Measurements from ENCODE around the gene ZNF831. TPM values are rescaled to one million over a fixed set of nuclear protein-coding genes. Genes with fewer than 3 reads are reported as not detected.

ZNF831 gene
- total RNA-seq, 2 experiments from 2014 or later: 10.9 to 11.9 TPM

- Mint-ChIP-seq H3K36me3 (ENCODE audit: low read depth) (peaks cover 54% of the 10 kb centered on the region), H3K27ac (peak overlapping the region; percentile 91), H3K4me3 (peak overlapping the region; percentile 24), H3K4me1 (ENCODE audit: low read depth) (peaks cover 64% of the 10 kb centered on the region), H3K27me3 (no peaks in the 10 kb centered on the region), H3K9me3 (peaks cover 7% of the 10 kb centered on the region)
- intact Hi-C loops (cut with micrococcal nuclease): no loop called here
- TF ChIP-seq CTCF (IDR thresholded peaks at IDR 0.05): no peak
- ChIA-PET CTCF (interaction anchor here (0.9 to 2.8 kb wide), 12 partner anchors 9 to 242 kb away, joined by 3 to 12 read pairs (median 3); no protein-coding TSS in a partner anchor), POLR2A (interaction anchor here (0.9 to 1.7 kb wide), 8 partner anchors 8 to 43 kb away, joined by 3 to 6 read pairs (median 4); no protein-coding TSS in a partner anchor)
- DNase-seq (peak; percentile 49), ATAC-seq (peak; percentile 65)
Observed at GRCh38 chr20:59253325-59253724, 89.7 kb downstream of the ZNF831 start.

- peaks cover 64% of the 10 kb centered on the region for H3K4me1 Mint-ChIP-seq (ENCODE audit: low read depth)
- DNase-seq: peak; percentile 75
- TF ChIP-seq CTCF (IDR thresholded peaks at IDR 0.05): no peak
- peaks cover 7% of the 10 kb centered on the region for H3K9me3 Mint-ChIP-seq
- ChIA-PET CTCF (interaction anchor here (0.9 to 2.8 kb wide), 12 partner anchors 8 to 241 kb away, joined by 3 to 12 read pairs (median 3); no protein-coding TSS in a partner anchor), POLR2A (interaction anchor here (0.9 to 1.7 kb wide), 9 partner anchors 9 to 131 kb away, joined by 3 to 6 read pairs (median 4); no protein-coding TSS in a partner anchor)
- no peaks in the 10 kb centered on the region for H3K27me3 Mint-ChIP-seq
- H3K27ac Mint-ChIP-seq: peak overlapping the region; percentile 91
- intact Hi-C loops (cut with micrococcal nuclease): no loop called here
- peak overlapping the region; percentile 24 for H3K4me3 Mint-ChIP-seq
- ATAC-seq: peak; percentile 72
- peaks cover 52% of the 10 kb centered on the region for H3K36me3 Mint-ChIP-seq (ENCODE audit: low read depth)
Observed at GRCh38 chr20:59253779-59254319, 90.2 kb downstream of the ZNF831 start.

DNA sequence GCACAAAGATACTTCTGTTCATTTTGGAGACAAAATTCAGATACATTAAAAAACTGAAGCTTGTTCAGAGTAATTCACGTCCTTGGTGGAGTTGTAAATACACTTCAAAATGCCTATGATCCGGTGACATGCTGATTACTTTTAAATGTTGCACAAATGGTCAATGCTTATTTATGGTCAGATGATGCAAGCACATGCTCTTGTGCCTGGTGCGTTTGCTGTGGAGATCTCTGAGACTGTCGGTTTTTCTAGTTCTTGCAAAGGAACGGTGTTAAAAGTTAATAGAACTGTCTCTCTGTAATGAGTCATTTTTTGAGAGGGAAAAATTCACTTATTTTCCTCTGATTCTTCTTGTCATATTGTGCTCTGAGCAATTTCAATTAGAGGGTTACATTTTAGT, 91.6 kb downstream of the ZNF831 start:
- H3K4me1 Mint-ChIP-seq (ENCODE audit: low read depth): peaks cover 66% of the 10 kb centered on the region
- H3K27ac Mint-ChIP-seq: no peak overlapping the region
- POLR2A ChIA-PET: no interaction called here
- no peaks in the 10 kb centered on the region for H3K27me3 Mint-ChIP-seq
- intact Hi-C loops (cut with micrococcal nuclease): no loop called here
- no peak for ATAC-seq
- H3K36me3 Mint-ChIP-seq (ENCODE audit: low read depth): peaks cover 41% of the 10 kb centered on the region
- H3K9me3 Mint-ChIP-seq: peaks cover 7% of the 10 kb centered on the region
- CTCF ChIA-PET: interaction anchor here (0.7 to 1.9 kb wide), 3 partner anchors 10 to 31 kb away, joined by 3 to 5 read pairs (median 4); no protein-coding TSS in a partner anchor
- H3K4me3 Mint-ChIP-seq: no peak overlapping the region
- TF ChIP-seq CTCF (IDR thresholded peaks at IDR 0.05): no peak
- DNase-seq: no peak

- peak; percentile 56 for ATAC-seq
- H3K27ac Mint-ChIP-seq: peak overlapping the region; percentile 79
- peak; percentile 9 for DNase-seq
- no peak for TF ChIP-seq CTCF (IDR thresholded peaks at IDR 0.05)
- POLR2A ChIA-PET: no interaction called here
- no peak overlapping the region for H3K4me3 Mint-ChIP-seq
- intact Hi-C loops (cut with micrococcal nuclease): no loop called here
- H3K27me3 Mint-ChIP-seq: no peaks in the 10 kb centered on the region
- CTCF ChIA-PET: interaction anchor here (0.8 kb wide), 1 partner anchor 176 kb away, joined by 3 read pairs; no protein-coding TSS in a partner anchor
- peaks cover 47% of the 10 kb centered on the region for H3K4me1 Mint-ChIP-seq (ENCODE audit: low read depth)
- no peaks in the 10 kb centered on the region for H3K9me3 Mint-ChIP-seq
- peaks cover 16% of the 10 kb centered on the region for H3K36me3 Mint-ChIP-seq (ENCODE audit: low read depth)
Observed at GRCh38 chr20:59258221-59258621, 94.6 kb downstream of the ZNF831 start.

DNA sequence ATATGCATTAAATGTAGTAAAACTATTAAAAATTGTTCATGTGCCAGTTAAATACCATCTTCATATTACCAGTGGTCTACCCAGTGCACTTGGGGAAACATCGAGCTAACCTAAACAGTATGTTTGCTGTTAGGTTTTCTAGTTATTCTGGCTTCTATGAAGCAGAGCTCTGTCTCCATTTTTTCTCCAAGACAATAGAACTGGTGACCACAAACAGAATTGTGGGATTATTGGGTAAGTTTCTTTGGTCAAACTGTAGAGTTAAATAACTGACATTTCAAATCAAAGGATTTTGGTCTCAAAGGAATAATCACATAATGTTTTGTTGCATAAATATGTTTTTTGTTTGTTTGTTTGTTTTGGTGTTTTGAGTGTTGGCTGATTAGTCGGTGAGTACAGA, 96.3 kb downstream of the ZNF831 start:
- no peak for DNase-seq
- POLR2A ChIA-PET: interaction anchor here (0.8 kb wide), 1 partner anchor 62 kb away, joined by 3 read pairs; no protein-coding TSS in a partner anchor
- intact Hi-C loops (cut with micrococcal nuclease): no loop called here

More for the DNA sequence above, 96.3 kb downstream of the ZNF831 start:
- Mint-ChIP-seq H3K27ac (no peak overlapping the region), H3K4me1 (ENCODE audit: low read depth) (peaks cover 30% of the 10 kb centered on the region), H3K36me3 (ENCODE audit: low read depth) (peaks cover 4% of the 10 kb centered on the region), H3K4me3 (no peak overlapping the region), H3K27me3 (no peaks in the 10 kb centered on the region), H3K9me3 (no peaks in the 10 kb centered on the region)
- CTCF ChIA-PET: interaction anchor here (0.8 to 1.1 kb wide), 2 partner anchors 35 to 228 kb away, joined by 3 to 6 read pairs; partner anchors contain the start of gene ATP5F1E
- no peak for ATAC-seq
- no peak for TF ChIP-seq CTCF (IDR thresholded peaks at IDR 0.05)
